Urinary bladder (tissue), 4 donors: Measurements from ENCODE around the gene TRIM21. TPM values are rescaled to one million over a fixed set of nuclear protein-coding genes. Genes with fewer than 3 reads are reported as not detected.
A peak's percentile ranks its signal among the peaks of the same experiment; 100 is the strongest.
"Not testable (repeated sequence)": the region's sequence is repeated elsewhere in the genome, so short reads cannot be mapped to it uniquely, and the experiment has no call there.

Experiments
- DNase-seq: peaks from one replicate; pipeline ENCODE4 v3.0.0-alpha.2; 2015; ENCODE audit errors: extremely low spot score
- H3K27ac ChIP-seq: one replicate; pipeline ENCODE4 v1.5.1; 2013; ENCODE audit warnings: low read depth, mild to moderate bottlenecking, moderate library complexity
- H3K36me3 ChIP-seq: one replicate; pipeline ENCODE4 v1.6.1; 2013; ENCODE audit warnings: mild to moderate bottlenecking, moderate library complexity; ENCODE audit not compliant: insufficient read depth
- H3K4me1 ChIP-seq: one replicate; pipeline ENCODE4 v1.6.1; 2013; ENCODE audit warnings: mild to moderate bottlenecking, moderate library complexity; ENCODE audit not compliant: insufficient read depth
- H3K4me3 ChIP-seq: one replicate; pipeline ENCODE4 v1.5.1; 2013; ENCODE audit warnings: low read depth, low read length
- WGBS: extraction: QIAGEN DNeasy Blood & Tissue Kit; methylation state at CpG from one replicate; pipeline ENCODE4 v1.1.7; 2013; 5-methylcytosine and 5-hydroxymethylcytosine counted together
- polyA plus RNA-seq: library from polyadenylated mRNA; stranded (reverse); fragments of 200-250 nt; gene quantifications from one replicate; pipeline ENCODE4 v1.2.3, GENCODE V29; 2013
- total RNA-seq: library from RNA; depleted of rRNA; stranded (reverse); fragments of >200 nt; gene quantifications from one replicate; pipeline ENCODE4 v1.2.3, GENCODE V29; 2014
- donor health status: healthy with polysubstance abuse.
- donor health status: healthy.

The TRIM21 gene
- 15.9 TPM for total RNA-seq
- polyA plus RNA-seq, result 19.1 TPM

GRCh38 chr11:4393209-4393857, at the start of gene TRIM21:
Gene TRIM21, minus strand, starts transcription at chr11:4393702. Its CDS starts 3,293 bp downstream, at chr11:4390409.
- H3K4me3 ChIP-seq, result peak within 1 kb of the TSS; percentile 66
- H3K27ac ChIP-seq, result peak within 1 kb of the TSS; percentile 12
- no peaks in the 10 kb centered on the region for H3K4me1 ChIP-seq
- 1% methylated on average over 13 of the region's 13 CpGs for WGBS
- no peaks in the 10 kb centered on the region for H3K36me3 ChIP-seq
- DNase-seq, result peak; percentile 82

- H3K36me3 ChIP-seq, result no peaks in the 10 kb centered on the region
- H3K4me3 ChIP-seq, result no peak overlapping the region
- WGBS, result 79% methylated on average over 3 of the region's 3 CpGs
- no peaks in the 10 kb centered on the region for H3K4me1 ChIP-seq
- no peak overlapping the region for H3K27ac ChIP-seq
- DNase-seq, result no peak
Measured at GRCh38 chr11:4441515-4441914, 48.0 kb upstream of the TRIM21 start.

- DNase-seq, result no peak
- Histone ChIP-seq H3K4me1 (no peaks in the 10 kb centered on the region), H3K4me3 (no peak overlapping the region), H3K36me3 (no peaks in the 10 kb centered on the region), H3K27ac (no peak overlapping the region)
- 72% methylated on average over 1 of the region's 1 CpG for WGBS
Measured at GRCh38 chr11:4436411-4436810, 42.9 kb upstream of the TRIM21 start.

GRCh38 chr11:4433856-4434255, 40.4 kb upstream of the TRIM21 start:
- Histone ChIP-seq H3K4me3 (no peak overlapping the region), H3K36me3 (no peaks in the 10 kb centered on the region), H3K27ac (no peak overlapping the region), H3K4me1 (no peaks in the 10 kb centered on the region)
- DNase-seq, result no peak
- WGBS, result 61% methylated on average over 2 of the region's 2 CpGs

- Histone ChIP-seq H3K27ac (no peak overlapping the region), H3K4me1 (no peaks in the 10 kb centered on the region), H3K36me3 (no peaks in the 10 kb centered on the region), H3K4me3 (no peak overlapping the region)
- no peak for DNase-seq
- WGBS, result 57% methylated on average over 4 of the region's 4 CpGs
Measured at GRCh38 chr11:4430051-4430450, 36.5 kb upstream of the TRIM21 start.

GRCh38 chr11:4418403-4418802, 24.9 kb upstream of the TRIM21 start:
- H3K4me3 ChIP-seq, result no peak overlapping the region
- 83% methylated on average over 8 of the region's 8 CpGs for WGBS
- no peaks in the 10 kb centered on the region for H3K4me1 ChIP-seq
- no peaks in the 10 kb centered on the region for H3K36me3 ChIP-seq
- DNase-seq, result no peak
- no peak overlapping the region for H3K27ac ChIP-seq

- H3K4me1 ChIP-seq, result no peaks in the 10 kb centered on the region
- H3K27ac ChIP-seq, result no peak overlapping the region
- WGBS, result 49% methylated on average over 1 of the region's 1 CpG
Measured at GRCh38 chr11:4416816-4417215, 23.3 kb upstream of the TRIM21 start.

GRCh38 chr11:4416306-4416705, 22.8 kb upstream of the TRIM21 start:
- WGBS, result 40% methylated on average over 1 of the region's 1 CpG
- Histone ChIP-seq H3K36me3 (no peaks in the 10 kb centered on the region), H3K4me3 (no peak overlapping the region), H3K4me1 (no peaks in the 10 kb centered on the region), H3K27ac (no peak overlapping the region)
- DNase-seq, result no peak

More at GRCh38 chr11:4416816-4417215, 23.3 kb upstream of the TRIM21 start:
- no peak for DNase-seq
- H3K36me3 ChIP-seq, result no peaks in the 10 kb centered on the region
- H3K4me3 ChIP-seq, result no peak overlapping the region

GRCh38 chr11:4406206-4406605, 12.7 kb upstream of the TRIM21 start:
- not testable (repeated sequence) for H3K27ac ChIP-seq

GRCh38 chr11:4393858-4394223, 339 bp upstream of the TRIM21 start:
- WGBS, result 28% methylated on average over 11 of the region's 11 CpGs
- no peak overlapping the region for H3K27ac ChIP-seq
- H3K36me3 ChIP-seq, result no peaks in the 10 kb centered on the region
- peak overlapping the region; percentile 66 for H3K4me3 ChIP-seq
- no peaks in the 10 kb centered on the region for H3K4me1 ChIP-seq
- no peak for DNase-seq

More at GRCh38 chr11:4406206-4406605, 12.7 kb upstream of the TRIM21 start:
- not testable (repeated sequence) for DNase-seq, H3K36me3 ChIP-seq, H3K4me1 ChIP-seq, H3K4me3 ChIP-seq
- 89% methylated on average over 6 of the region's 6 CpGs for WGBS

GRCh38 chr11:4388221-4388620, 5.3 kb downstream of the TRIM21 start:
- Histone ChIP-seq H3K36me3 (peaks cover 6% of the 10 kb centered on the region), H3K4me3 (no peak overlapping the region), H3K27ac (no peak overlapping the region), H3K4me1 (no peaks in the 10 kb centered on the region)
- 96% methylated on average over 2 of the region's 2 CpGs for WGBS
- no peak for DNase-seq

GRCh38 chr11:4385978-4386740, 7.3 kb downstream of the TRIM21 start:
- H3K36me3 ChIP-seq, result peaks cover 6% of the 10 kb centered on the region
- 97% methylated on average over 3 of the region's 3 CpGs for WGBS
- no peak overlapping the region for H3K4me3 ChIP-seq
- no peak for DNase-seq
- H3K4me1 ChIP-seq, result no peaks in the 10 kb centered on the region
- no peak overlapping the region for H3K27ac ChIP-seq

- no peaks in the 10 kb centered on the region for H3K4me1 ChIP-seq
- 58% methylated on average over 2 of the region's 2 CpGs for WGBS
- H3K4me3 ChIP-seq, result no peak overlapping the region
Measured at GRCh38 chr11:4381901-4382300, 11.6 kb downstream of the TRIM21 start.

GRCh38 chr11:4375431-4376140, 17.9 kb downstream of the TRIM21 start:
- DNase-seq, result no peak
- Histone ChIP-seq H3K4me1 (no peaks in the 10 kb centered on the region), H3K36me3 (no peaks in the 10 kb centered on the region), H3K27ac (no peak overlapping the region), H3K4me3 (no peak overlapping the region)
- 69% methylated on average over 5 of the region's 5 CpGs for WGBS

More at GRCh38 chr11:4381901-4382300, 11.6 kb downstream of the TRIM21 start:
- DNase-seq, result no peak
- Histone ChIP-seq H3K36me3 (peaks cover 1% of the 10 kb centered on the region), H3K27ac (no peak overlapping the region)
